ENCODE data around the gene ATP10A.

Gene ATP10A

DNA sequence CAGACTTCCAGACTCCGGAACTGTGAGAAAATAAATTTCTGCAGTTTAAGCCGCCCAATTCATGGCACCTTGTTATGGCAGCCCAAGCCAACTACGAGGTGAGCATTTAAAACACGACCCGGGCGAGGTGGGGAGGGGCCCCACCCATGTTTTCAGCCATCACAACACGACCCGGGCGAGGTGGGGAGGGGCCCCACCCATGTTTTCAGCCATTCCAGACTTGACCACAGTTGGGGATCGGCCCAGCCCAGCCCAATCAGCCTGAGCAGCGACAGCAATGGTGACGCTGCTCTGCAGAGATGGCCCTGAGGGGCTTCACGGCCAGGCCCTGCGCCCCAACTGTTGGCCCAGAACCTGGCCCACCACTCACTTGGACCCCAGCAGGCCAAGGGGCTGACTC, 93.1 kb downstream of the ATP10A start:
- no peak overlapping the region for H3K27ac ChIP-seq
- H3K4me1 ChIP-seq (ENCODE audit: low read depth, poor library complexity, severe bottlenecking) = no peaks in the 10 kb centered on the region
- TF ChIP-seq, protein P1, sequence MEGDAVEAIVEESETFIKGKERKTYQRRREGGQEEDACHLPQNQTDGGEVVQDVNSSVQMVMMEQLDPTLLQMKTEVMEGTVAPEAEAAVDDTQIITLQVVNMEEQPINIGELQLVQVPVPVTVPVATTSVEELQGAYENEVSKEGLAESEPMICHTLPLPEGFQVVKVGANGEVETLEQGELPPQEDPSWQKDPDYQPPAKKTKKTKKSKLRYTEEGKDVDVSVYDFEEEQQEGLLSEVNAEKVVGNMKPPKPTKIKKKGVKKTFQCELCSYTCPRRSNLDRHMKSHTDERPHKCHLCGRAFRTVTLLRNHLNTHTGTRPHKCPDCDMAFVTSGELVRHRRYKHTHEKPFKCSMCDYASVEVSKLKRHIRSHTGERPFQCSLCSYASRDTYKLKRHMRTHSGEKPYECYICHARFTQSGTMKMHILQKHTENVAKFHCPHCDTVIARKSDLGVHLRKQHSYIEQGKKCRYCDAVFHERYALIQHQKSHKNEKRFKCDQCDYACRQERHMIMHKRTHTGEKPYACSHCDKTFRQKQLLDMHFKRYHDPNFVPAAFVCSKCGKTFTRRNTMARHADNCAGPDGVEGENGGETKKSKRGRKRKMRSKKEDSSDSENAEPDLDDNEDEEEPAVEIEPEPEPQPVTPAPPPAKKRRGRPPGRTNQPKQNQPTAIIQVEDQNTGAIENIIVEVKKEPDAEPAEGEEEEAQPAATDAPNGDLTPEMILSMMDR (conservative IDR thresholded peaks at IDR 0.05; ENCODE audit: low read depth, low read length) = no peak
- no peaks in the 10 kb centered on the region for H3K36me3 ChIP-seq (ENCODE audit: insufficient read depth)
- no peak overlapping the region for H3K9ac ChIP-seq
- H3K27me3 ChIP-seq (ENCODE audit: insufficient read depth, low read depth) = no peaks in the 10 kb centered on the region
- no peaks in the 10 kb centered on the region for H4K20me1 ChIP-seq (ENCODE audit: insufficient read depth)
- H3K4me2 ChIP-seq = no peak overlapping the region
- H3K79me2 ChIP-seq (ENCODE audit: insufficient read depth, low read depth) = no peaks in the 10 kb centered on the region
- no peak overlapping the region for H2AFZ ChIP-seq (ENCODE audit: low read depth)
- no peak overlapping the region for H3K4me3 ChIP-seq (IDR thresholded peaks at IDR 0.05; ENCODE audit: insufficient read depth, low read depth, low read length)

GRCh38 chr15:25768271-25768670, 94.9 kb downstream of the ATP10A start:
- Histone ChIP-seq H3K4me2 (no peak overlapping the region), H3K27me3 (ENCODE audit: insufficient read depth, low read depth) (no peaks in the 10 kb centered on the region), H3K4me1 (ENCODE audit: low read depth, poor library complexity, severe bottlenecking) (no peaks in the 10 kb centered on the region), H3K27ac (no peak overlapping the region), H3K9ac (no peak overlapping the region), H3K4me3 (IDR thresholded peaks at IDR 0.05; ENCODE audit: insufficient read depth, low read depth, low read length) (no peak overlapping the region), H2AFZ (ENCODE audit: low read depth) (no peak overlapping the region), H4K20me1 (ENCODE audit: insufficient read depth) (no peaks in the 10 kb centered on the region), H3K36me3 (ENCODE audit: insufficient read depth) (no peaks in the 10 kb centered on the region), H3K79me2 (ENCODE audit: insufficient read depth, low read depth) (no peaks in the 10 kb centered on the region)
- TF ChIP-seq, protein P1 (conservative IDR thresholded peaks at IDR 0.05; ENCODE audit: low read depth, low read length) = no peak

- Histone ChIP-seq H3K79me2 (ENCODE audit: insufficient read depth, low read depth) (no peaks in the 10 kb centered on the region), H3K36me3 (ENCODE audit: insufficient read depth) (no peaks in the 10 kb centered on the region), H3K4me2 (no peak overlapping the region), H3K4me3 (IDR thresholded peaks at IDR 0.05; ENCODE audit: insufficient read depth, low read depth, low read length) (no peak overlapping the region), H3K9ac (no peak overlapping the region), H3K27me3 (ENCODE audit: insufficient read depth, low read depth) (no peaks in the 10 kb centered on the region), H3K4me1 (ENCODE audit: low read depth, poor library complexity, severe bottlenecking) (no peaks in the 10 kb centered on the region), H2AFZ (ENCODE audit: low read depth) (no peak overlapping the region), H4K20me1 (ENCODE audit: insufficient read depth) (no peaks in the 10 kb centered on the region), H3K27ac (no peak overlapping the region)
- TF ChIP-seq, protein P1 (conservative IDR thresholded peaks at IDR 0.05; ENCODE audit: low read depth, low read length) = no peak
Measured at GRCh38 chr15:25767356-25768151, 95.6 kb downstream of the ATP10A start.

DNA sequence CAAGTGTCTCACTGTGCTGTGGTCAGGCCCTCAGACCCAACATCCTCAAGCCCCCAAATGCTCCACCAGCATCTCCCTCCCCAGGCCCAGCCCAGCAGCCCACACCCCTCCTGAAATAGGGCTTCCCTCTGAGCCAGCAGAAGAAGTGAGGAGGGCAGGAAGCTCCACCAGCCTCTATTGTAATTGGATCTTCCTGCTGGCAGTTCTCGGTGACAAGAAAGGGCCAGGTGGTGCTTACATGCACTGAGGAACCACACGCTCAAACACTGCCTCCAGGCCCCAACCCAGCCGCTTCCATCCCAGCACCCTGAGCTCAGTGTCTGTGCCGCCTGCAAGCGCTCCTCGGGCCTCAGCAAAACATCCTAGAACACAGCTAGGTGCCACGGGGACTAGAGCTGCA, 96.7 kb downstream of the ATP10A start:
- Histone ChIP-seq H3K27ac (no peak overlapping the region), H2AFZ (ENCODE audit: low read depth) (no peak overlapping the region), H3K36me3 (ENCODE audit: insufficient read depth) (no peaks in the 10 kb centered on the region), H4K20me1 (ENCODE audit: insufficient read depth) (no peaks in the 10 kb centered on the region), H3K4me1 (ENCODE audit: low read depth, poor library complexity, severe bottlenecking) (no peaks in the 10 kb centered on the region), H3K4me3 (IDR thresholded peaks at IDR 0.05; ENCODE audit: insufficient read depth, low read depth, low read length) (no peak overlapping the region), H3K9ac (no peak overlapping the region), H3K79me2 (ENCODE audit: insufficient read depth, low read depth) (no peaks in the 10 kb centered on the region), H3K4me2 (no peak overlapping the region), H3K27me3 (ENCODE audit: insufficient read depth, low read depth) (no peaks in the 10 kb centered on the region)
- TF ChIP-seq, protein P1 (conservative IDR thresholded peaks at IDR 0.05; ENCODE audit: low read depth, low read length) = no peak
